Measurements from ENCODE around the gene JDP2. TPM values are rescaled to one million over a fixed set of nuclear protein-coding genes. Genes with fewer than 3 reads are reported as not detected.
A peak's percentile ranks its signal among the peaks of the same experiment; 100 is the strongest.
"Not testable (repeated sequence)": the region's sequence is repeated elsewhere in the genome, so short reads cannot be mapped to it uniquely, and the experiment has no call there.

Gene JDP2
- total RNA-seq, 1 experiment from 2014 or later, result 11.2 TPM

GRCh38 chr14:75454963-75455546 lies 27.2 kb downstream of the JDP2 start:
- DNase-seq (ENCODE audit: low read depth), result peak; percentile 29

DNA sequence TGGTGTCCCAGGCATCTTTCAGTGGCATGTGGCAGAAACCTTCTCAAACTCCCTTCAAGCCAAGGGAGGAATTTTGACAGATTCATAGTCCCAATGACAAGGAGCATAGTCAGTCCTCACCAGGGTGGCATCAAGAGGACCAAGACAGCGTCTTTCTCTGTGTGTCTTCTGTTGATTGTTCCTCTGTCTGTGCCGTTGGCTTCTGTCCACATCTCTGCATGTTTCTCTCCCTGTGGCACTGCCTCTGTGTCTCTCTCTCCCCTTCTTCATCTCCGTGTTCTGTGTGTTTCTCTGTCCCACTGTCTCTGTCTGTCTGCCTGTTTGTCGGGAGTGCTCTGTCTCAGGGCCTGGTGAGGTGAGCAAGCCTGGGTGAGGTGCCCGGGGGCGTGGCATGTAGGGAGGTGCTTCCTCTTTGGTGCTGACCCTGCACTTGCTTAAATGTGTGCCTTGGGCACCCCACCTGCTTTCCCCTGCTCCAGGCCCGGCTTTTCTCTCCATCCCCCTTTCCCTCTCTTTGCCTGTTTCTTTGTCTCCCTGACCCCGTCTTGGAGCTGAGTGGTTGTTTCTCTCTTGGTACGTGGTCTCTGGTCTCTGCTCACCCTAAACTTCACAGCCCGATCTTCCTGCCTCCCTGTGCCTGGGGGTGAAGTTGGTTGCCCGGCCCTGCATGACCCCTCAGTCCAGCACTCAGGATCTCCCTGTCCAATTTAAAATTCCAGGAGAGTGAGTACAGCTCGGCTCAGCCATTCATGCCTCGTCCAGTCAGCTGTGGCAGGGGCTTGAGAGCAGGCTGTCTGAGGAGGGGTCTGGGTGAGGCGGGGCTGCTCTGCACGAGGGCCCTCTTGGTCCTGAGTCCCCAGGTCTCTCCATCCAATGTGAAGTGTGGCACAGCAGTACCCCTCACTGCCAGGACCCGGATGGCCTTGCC lies 28.5 kb downstream of the JDP2 start:
- no peak for DNase-seq (ENCODE audit: low read depth)

- no peak for DNase-seq (ENCODE audit: low read depth)
Measured at GRCh38 chr14:75456997-75457335, 29.1 kb downstream of the JDP2 start.

GRCh38 chr14:75457648-75458165 lies 29.9 kb downstream of the JDP2 start:
- DNase-seq (ENCODE audit: low read depth), result no peak

GRCh38 chr14:75458305-75458704 lies 30.5 kb downstream of the JDP2 start:
- no peak for DNase-seq (ENCODE audit: low read depth)

GRCh38 chr14:75459099-75459741 lies 31.4 kb downstream of the JDP2 start:
- no peak for DNase-seq (ENCODE audit: low read depth)

DNA sequence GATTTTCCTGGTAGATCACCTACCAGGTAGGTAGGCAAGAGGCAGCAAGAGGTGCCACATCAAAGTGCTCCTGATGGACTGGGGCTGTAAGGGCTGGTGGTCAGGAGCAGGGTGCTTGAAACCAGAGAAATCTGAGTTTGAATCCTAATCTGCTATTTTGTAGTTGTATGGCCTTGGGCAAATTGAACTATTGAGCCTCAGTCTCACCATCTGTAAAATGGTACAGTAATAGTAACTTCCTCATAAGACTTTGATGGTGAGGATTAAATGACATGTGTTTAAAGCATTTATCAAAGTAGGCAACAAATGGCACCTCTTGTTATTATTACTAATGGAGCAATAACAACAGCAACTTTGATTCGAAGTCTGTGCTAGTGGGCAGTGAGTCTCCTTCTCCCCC lies 32.0 kb downstream of the JDP2 start:
- no peak for DNase-seq (ENCODE audit: low read depth)

- DNase-seq (ENCODE audit: low read depth), result no peak
Measured at GRCh38 chr14:75460394-75460793, 32.6 kb downstream of the JDP2 start.

GRCh38 chr14:75461303-75461702 lies 33.5 kb downstream of the JDP2 start:
- no peak for DNase-seq (ENCODE audit: low read depth)

GRCh38 chr14:75461755-75462349 lies 34.0 kb downstream of the JDP2 start:
- no peak for DNase-seq (ENCODE audit: low read depth)

DNA sequence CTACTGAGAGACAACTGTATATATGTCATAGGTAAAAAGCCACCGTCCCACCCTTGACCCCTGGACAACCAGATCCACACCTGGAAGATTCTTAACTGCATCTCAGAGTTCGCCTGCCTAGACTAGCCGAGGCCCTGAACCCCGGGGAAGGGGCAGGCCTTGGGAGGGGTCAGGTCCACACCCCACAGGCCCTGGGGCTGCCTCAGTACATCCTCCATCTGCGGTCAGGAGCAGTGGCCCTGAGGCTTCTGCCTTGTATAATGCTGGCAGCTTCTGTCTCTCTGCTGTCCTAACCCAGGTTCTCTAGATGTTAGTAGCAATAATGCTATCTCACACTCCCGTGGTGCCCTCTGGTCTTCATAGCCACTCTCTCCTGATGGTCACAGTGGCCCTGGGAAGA lies 36.8 kb downstream of the JDP2 start:
- no peak for DNase-seq (ENCODE audit: low read depth)

DNA sequence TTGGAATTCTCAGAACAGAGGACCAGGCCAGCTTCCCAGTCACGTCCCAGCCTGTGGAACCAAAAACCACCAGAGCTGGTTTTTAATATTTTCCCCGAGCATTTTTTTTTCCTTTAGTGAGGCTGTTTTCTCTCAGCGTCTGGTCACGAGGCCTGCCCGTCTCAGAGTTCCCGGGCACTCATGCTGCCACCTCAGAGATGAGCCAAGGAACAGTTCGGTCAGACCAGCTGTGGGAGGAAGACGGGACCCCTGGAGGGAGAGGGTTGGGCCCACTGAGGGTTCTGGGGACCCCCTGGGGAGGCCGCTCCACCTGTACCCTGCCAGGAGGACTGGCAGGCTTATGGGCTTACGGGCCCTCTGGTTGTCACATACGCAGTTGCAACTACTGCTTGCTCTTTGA lies 39.9 kb downstream of the JDP2 start:
- DNase-seq (ENCODE audit: low read depth), result no peak

- DNase-seq (ENCODE audit: low read depth), result no peak
Measured at GRCh38 chr14:75469164-75469563, 41.3 kb downstream of the JDP2 start.

DNA sequence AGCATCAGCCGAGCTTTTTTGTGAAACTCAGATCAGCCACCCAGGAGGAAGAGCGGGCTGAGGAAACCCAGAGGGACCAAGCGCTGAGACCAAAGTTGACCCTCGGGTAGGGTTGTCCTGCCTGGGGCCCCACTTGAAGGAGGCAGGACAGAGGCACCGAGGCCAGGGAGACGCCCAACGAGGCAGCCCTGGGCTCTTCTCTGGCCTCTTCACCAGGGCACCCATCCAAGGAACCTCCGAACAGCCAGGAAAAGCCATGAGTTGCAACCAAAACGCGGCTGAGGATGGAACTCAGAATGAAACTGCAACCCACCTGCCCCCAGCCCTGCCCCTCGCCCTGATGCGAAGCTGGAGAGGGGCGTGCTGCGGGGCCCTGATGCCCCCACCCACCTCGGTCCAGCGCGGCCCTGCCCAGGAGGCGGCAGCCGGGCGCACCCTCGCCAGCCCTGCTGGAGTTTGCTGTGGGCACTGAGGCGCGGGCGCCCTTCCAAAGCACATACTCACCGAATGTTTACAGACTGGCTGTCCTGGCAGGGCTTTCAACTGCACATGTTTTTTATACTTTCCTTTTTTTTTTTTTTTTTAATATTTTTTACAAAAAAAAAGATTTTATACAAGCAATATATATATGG lies 41.9 kb downstream of the JDP2 start:
- no peak for DNase-seq (ENCODE audit: low read depth)

DNA sequence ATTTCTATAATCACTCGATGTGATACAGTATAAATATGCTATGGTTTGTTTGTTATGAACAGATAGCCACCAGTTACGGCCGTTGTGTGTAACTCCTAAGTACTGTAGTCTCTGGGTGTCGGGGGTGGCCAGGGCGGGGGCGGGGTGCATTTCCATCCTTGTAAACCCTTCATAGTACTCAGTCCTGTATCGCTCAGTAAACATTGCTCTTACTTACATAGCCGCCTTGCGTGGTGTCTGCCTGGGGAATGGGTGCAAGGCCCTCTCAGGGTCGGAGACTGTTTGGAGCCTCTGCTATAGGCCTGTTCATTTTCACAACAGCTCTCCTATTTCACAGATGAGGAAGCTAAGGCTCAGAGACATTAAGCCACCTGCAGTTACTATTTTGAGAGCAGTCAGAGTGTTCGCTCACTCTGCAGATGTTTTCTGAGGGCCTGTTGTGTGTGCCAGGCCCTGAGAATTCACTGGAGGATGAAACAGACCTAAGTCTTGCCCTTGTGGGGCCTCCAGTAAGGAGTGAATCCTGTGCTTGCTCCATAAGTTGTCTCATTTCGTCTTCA lies 42.5 kb downstream of the JDP2 start:
- no peak for DNase-seq (ENCODE audit: low read depth)

DNA sequence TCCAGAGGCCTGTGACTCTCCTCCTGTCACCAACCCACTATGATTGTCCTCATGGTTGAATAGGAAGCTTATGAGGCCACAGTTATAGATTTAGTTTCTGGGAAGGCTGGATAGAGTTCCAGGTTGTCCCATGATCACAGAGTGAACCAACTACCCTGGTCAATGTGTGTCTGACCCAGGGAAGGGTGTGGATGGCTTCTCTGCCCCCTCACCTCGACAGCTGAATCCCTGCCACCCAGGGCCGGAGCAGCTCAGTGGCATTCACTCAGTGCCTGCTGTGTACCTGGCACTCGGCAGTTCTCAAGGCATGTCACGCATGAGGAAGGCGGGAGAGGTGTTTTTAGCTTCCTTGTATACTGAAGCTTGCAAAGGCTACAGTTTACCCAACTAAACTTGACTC lies 43.2 kb downstream of the JDP2 start:
- DNase-seq (ENCODE audit: low read depth), result no peak

DNA sequence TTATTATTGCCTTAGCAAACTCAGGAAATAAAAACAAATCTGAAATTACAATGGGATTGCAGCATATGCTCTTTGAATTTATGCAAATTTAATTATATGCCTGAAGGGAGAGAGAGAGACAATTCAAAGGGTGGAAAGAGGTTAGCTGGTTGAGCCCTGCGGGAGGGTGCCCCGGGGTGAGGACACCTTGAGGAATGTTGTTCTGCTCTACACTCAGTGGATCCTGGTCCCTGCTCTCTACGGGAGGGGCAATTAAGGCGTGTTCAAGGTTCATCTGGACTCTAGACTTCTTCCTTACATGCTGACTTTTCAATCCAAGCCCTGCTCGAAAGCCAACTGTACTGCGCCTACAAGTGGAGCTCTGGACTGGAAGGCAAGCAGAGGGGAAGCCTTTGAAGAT lies 46.3 kb downstream of the JDP2 start:
- DNase-seq (ENCODE audit: low read depth), result not testable (repeated sequence)

DNA sequence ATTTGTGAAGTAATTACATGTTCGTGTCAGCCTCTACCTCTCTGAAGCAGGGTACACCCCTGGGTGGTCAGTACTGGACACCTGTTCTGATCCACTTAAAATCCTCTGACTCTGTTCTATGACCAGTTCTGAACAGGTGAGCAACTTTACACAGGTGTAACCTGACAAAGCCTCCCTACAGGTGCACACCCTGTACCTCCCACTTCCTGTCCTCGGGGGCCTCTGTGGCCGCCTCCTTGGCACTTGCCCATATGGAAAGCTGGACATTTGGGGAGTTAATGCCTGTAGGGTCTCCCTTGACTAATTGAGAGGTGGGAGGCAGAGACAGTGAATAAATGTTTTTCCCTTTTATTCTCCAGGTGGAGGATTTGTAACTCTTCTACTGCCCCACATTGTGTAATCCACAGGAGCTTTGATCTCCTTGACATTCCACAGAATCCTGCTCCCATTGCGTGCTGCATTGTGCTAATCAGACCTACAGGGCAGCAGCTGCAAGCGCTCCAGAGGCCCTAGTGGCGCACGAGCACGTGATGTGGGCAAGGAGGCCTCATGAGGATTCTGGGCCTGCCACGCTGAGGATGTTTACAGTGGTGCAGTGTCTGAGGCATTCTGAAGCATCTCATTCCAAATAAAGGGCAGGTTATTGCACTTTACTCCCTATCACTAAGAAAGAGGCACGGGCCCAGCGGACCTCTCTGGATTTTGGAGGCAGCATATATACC lies 48.6 kb downstream of the JDP2 start:
- no peak for DNase-seq (ENCODE audit: low read depth)

GRCh38 chr14:75477881-75478280 lies 50.1 kb downstream of the JDP2 start:
- no peak for DNase-seq (ENCODE audit: low read depth)

- DNase-seq (ENCODE audit: low read depth), result no peak
Measured at GRCh38 chr14:75479770-75480600, 52.2 kb downstream of the JDP2 start.
